ENCODE measurements around the gene INS.

GRCh38 chr11:2138431-2139122 is 22.4 kb downstream of the INS start:
- no peak for TF ChIP-seq POLR2A (IDR thresholded peaks at IDR 0.05)
- no peak for TF ChIP-seq CTCF (IDR thresholded peaks at IDR 0.05)

Measured in thyroid gland (tissue), 4 donors.